Body of pancreas (tissue), 4 donors: Measurements from ENCODE around the gene CD244. TPM values are rescaled to one million over a fixed set of nuclear protein-coding genes. Genes with fewer than 3 reads are reported as not detected.

Source experiments
- ATAC-seq: fragments of 150-250 bp; one replicate; pipeline ENCODE4 v1.9.1; 2016
- DNase-seq, 4 donors: peaks; one replicate each; pipeline ENCODE4 v3.0.0-alpha.2; 2019
- H3K27ac ChIP-seq, 4 donors: fragments of 200-600 bp; sonication (generic); 1 replicate in 3 of 4; 2 replicates in 1 of 4; pipeline versions ENCODE4 v1.5.1 to v1.6.1; 2016 to 2019; ENCODE audit warnings: mild to moderate bottlenecking in 1 of 4, mixed read lengths in 1 of 4, moderate library complexity in 1 of 4
- H3K27me3 ChIP-seq, 2 donors: fragments of 200-600 bp; sonication (generic); one replicate each; pipeline ENCODE4 v1.6.0; 2016; ENCODE audit warnings: mild to moderate bottlenecking in 1 of 2
- H3K36me3 ChIP-seq, 2 donors: fragments of 200-600 bp; sonication (generic); replicated peaks in 1 of 2; 2 replicates each; pipeline ENCODE4 v1.5.1; 2016; ENCODE audit warnings: low read depth in 2 of 2; ENCODE audit not compliant: insufficient read depth in 1 of 2
- H3K4me1 ChIP-seq: fragments of 200-600 bp; sonication (generic); one replicate; pipeline ENCODE4 v1.6.0; 2016
- H3K4me3 ChIP-seq, 2 donors: fragments of 200-600 bp; sonication (generic); 1 replicate in 1 of 2; 2 replicates in 1 of 2; pipeline ENCODE4 v1.5.1; 2016 to 2019
- H3K9me3 ChIP-seq, 3 donors: fragments of 200-600 bp; sonication (generic); 1 replicate in 2 of 3; 2 replicates in 1 of 3; pipeline ENCODE4 v1.5.1; 2016
- POLR2A ChIP-seq, 3 donors: fragments of 450-650 bp; IDR thresholded peaks; one replicate each; pipeline ENCODE4 v1.6.1; 2016; ENCODE audit warnings: antibody characterized with exemption in 3 of 3, mild to moderate bottlenecking in 2 of 3
- WGBS, 2 donors: methylation state at CpG; one replicate each; pipeline ENCODE4 v1.1.5; 2017; 5-methylcytosine and 5-hydroxymethylcytosine counted together
- intact Hi-C: fragments of 100-400 bp; cut with DNase I; formaldehyde crosslinking; loops from one replicate; pipeline ENCODE4 v1.15.1; 2023
- total RNA-seq, 2 donors: library from RNA; depleted of rRNA; stranded (reverse); fragments of >200 nt; gene quantifications; one replicate each; pipeline ENCODE4 v1.1.0, GENCODE V29; 2016
- TF ChIP-seq, protein P1 (sequence below), 7 experiments: fragments of 450-650 bp in 4 of 7; fragments of 200-600 bp in 3 of 7; sonication (generic) in 3 of 7; IDR thresholded peaks; one replicate each; pipeline ENCODE4 v1.5.1; 2016 to 2019; ENCODE audit warnings: antibody characterized with exemption in 7 of 7

Gene CD244
- total RNA-seq, 2 donors from 2014 or later: 0.33 to 1.8 TPM

- H3K9me3 ChIP-seq: no peaks in the 10 kb centered on the region
- peak; percentile 69 for ATAC-seq
- no peaks in the 10 kb centered on the region for H3K27me3 ChIP-seq
- H3K27ac ChIP-seq: peak overlapping the region; percentile 61 to 83 (median 77)
- DNase-seq: peak; percentile 45 to 68 (median 62)
- no peaks in the 10 kb centered on the region for H3K36me3 ChIP-seq
- intact Hi-C loops: no loop called here
- H3K4me1 ChIP-seq: peaks cover 25% of the 10 kb centered on the region
- WGBS, 2 donors: 45 to 58% methylated on average over 9 of the region's 9 CpGs
- TF ChIP-seq POLR2A (IDR thresholded peaks at IDR 0.05): no peak
- TF ChIP-seq, protein P1, sequence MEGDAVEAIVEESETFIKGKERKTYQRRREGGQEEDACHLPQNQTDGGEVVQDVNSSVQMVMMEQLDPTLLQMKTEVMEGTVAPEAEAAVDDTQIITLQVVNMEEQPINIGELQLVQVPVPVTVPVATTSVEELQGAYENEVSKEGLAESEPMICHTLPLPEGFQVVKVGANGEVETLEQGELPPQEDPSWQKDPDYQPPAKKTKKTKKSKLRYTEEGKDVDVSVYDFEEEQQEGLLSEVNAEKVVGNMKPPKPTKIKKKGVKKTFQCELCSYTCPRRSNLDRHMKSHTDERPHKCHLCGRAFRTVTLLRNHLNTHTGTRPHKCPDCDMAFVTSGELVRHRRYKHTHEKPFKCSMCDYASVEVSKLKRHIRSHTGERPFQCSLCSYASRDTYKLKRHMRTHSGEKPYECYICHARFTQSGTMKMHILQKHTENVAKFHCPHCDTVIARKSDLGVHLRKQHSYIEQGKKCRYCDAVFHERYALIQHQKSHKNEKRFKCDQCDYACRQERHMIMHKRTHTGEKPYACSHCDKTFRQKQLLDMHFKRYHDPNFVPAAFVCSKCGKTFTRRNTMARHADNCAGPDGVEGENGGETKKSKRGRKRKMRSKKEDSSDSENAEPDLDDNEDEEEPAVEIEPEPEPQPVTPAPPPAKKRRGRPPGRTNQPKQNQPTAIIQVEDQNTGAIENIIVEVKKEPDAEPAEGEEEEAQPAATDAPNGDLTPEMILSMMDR (IDR thresholded peaks at IDR 0.05): peak in 1 of 7 experiments; percentile 3
- H3K4me3 ChIP-seq: no peak overlapping the region
Measured at GRCh38 chr1:160781914-160782689, 80.6 kb downstream of the CD244 start.

DNA sequence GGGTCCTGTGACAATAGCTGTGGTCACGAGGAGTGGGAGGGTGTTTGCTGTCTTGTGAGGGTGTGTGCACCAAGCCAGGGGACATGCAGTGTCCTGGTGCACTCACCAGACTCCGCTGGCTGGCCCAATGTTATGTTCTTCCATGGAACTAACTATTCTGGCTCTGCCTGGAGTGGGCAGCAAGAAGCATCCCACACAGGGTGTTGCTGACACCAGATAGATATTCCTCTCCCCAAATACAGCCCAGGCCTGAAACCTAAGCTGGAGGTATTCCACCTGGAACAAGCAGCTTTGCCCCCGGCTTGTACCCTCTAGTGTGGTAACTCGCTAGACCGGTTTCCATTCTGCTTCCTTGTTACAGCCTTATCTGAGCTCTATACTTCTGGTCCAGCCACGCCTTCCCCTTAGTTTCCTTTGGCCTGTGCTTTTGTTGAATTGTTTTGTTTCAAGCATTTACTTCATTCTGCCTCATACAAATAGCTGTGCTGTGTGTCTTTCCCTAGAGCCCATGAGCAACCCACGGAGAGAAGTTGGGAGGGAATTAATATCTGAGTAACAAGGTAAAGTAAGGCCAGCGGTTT lies 81.4 kb downstream of the CD244 start:
- ATAC-seq (peak; percentile 95), DNase-seq (peak; percentile 69 to 90 (median 77))
- Histone ChIP-seq H3K36me3 (no peaks in the 10 kb centered on the region), H3K4me1 (peaks cover 25% of the 10 kb centered on the region), H3K27me3 (no peaks in the 10 kb centered on the region), H3K27ac (peak overlapping the region; percentile 61 to 83 (median 77)), H3K4me3 (no peak overlapping the region), H3K9me3 (no peaks in the 10 kb centered on the region)
- WGBS, 2 donors: 32 to 42% methylated on average over 7 to 8 of the region's 8 CpGs
- intact Hi-C loops: no loop called here
- TF ChIP-seq POLR2A (IDR thresholded peaks at IDR 0.05): no peak
- TF ChIP-seq, protein P1 (IDR thresholded peaks at IDR 0.05): no peak

GRCh38 chr1:160780398-160780755 lies 82.3 kb downstream of the CD244 start:
- Histone ChIP-seq H3K4me1 (peaks cover 25% of the 10 kb centered on the region), H3K27ac (no peak overlapping the region), H3K36me3 (no peaks in the 10 kb centered on the region), H3K4me3 (no peak overlapping the region), H3K27me3 (no peaks in the 10 kb centered on the region), H3K9me3 (no peaks in the 10 kb centered on the region)
- DNase-seq: no peak
- no peak for ATAC-seq
- 52 to 73% methylated on average over 2 of the region's 2 CpGs for WGBS, 2 donors
- no peak for TF ChIP-seq POLR2A (IDR thresholded peaks at IDR 0.05)
- TF ChIP-seq, protein P1 (IDR thresholded peaks at IDR 0.05): no peak
- intact Hi-C loops: no loop called here

Other genes starting within 250 kb of the CD244 start
- gene SLAMF1, start 215.8 kb downstream of the CD244 start, total RNA-seq: not detected
- gene CD48, start 151.1 kb downstream of the CD244 start, total RNA-seq: 1 to 10 TPM; 2.3 to 5.7 TPM
- gene SLAMF7, start 123.6 kb downstream of the CD244 start, total RNA-seq: 1 to 10 TPM in 1 of 2 donors, under 1 TPM in 1; 0.26 to 1.3 TPM
- 1 to 10 TPM in 1 of 2 donors, under 1 TPM in 1; 0.33 to 1.6 TPM for gene LY9, start 66.7 kb downstream of the CD244 start, total RNA-seq
- 1 to 10 TPM; 5.9 to 8.6 TPM for gene ITLN1, start 22.3 kb upstream of the CD244 start, total RNA-seq
- not detected for gene ITLN2, start 91.9 kb upstream of the CD244 start, total RNA-seq
- gene F11R, start 158.3 kb upstream of the CD244 start, total RNA-seq: 10 to 100 TPM; 40.2 to 41.5 TPM
- gene TSTD1, start 176.1 kb upstream of the CD244 start, total RNA-seq: 10 to 100 TPM; 49.4 to 90.8 TPM
- gene USF1, start 183.1 kb upstream of the CD244 start, total RNA-seq: 10 to 100 TPM; 32.7 to 46.5 TPM
- 1 to 10 TPM; 3.1 to 4.9 TPM for gene ARHGAP30, start 207.0 kb upstream of the CD244 start, total RNA-seq
- gene NECTIN4, start 226.7 kb upstream of the CD244 start, total RNA-seq: 1 to 10 TPM; 3.0 to 4.2 TPM
- gene KLHDC9, start 235.5 kb upstream of the CD244 start, total RNA-seq: 10 to 100 TPM; 13.5 to 22.7 TPM